Hair follicle dermal papilla cell (primary cell): ENCODE results near the gene FAAP20. TPM values are rescaled to one million over a fixed set of nuclear protein-coding genes. Genes with fewer than 3 reads are reported as not detected.

ENCODE experiments used
- total RNA-seq: library from RNA; depleted of rRNA; stranded (reverse); fragments of >200 nt; gene quantifications from 2 replicates; pipeline ENCODE4 v1.2.3, GENCODE V29; 2012

FAAP20 gene, protein sequence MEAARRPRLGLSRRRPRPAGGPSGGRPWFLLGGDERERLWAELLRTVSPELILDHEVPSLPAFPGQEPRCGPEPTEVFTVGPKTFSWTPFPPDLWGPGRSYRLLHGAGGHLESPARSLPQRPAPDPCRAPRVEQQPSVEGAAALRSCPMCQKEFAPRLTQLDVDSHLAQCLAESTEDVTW
- total RNA-seq = 24.4 and 24.7 TPM in 2 replicates

DNA sequence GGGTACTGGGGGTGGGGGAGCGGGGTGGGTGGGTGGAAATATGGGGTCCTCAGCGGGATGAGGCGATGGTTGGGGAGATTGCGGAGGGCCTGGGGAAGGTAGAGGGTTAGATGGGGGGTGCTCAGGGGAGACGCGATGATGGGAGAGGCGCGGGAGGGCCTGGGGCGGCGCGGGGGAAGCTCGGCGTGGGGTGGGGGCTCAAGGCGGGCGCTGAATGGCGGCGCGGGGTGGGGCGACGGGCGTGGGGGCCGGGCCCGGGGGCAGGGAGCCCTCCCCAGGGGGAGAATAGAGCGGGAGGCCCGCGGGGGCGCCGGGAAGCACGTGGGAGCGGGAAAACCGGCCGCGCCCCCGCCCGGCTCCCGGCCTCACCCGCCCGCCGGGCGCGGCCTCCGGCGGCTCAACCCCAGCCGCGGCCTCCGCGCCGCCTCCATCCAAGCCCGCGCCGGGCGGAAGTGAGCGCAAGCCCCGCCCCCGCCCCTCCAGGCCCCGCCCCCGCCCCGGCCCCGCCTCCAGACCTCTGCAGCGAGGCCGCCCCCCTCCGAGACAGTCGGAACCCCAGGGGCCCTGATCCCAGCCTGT is at the start of gene FAAP20:
TSS of gene FAAP20 (minus strand) at position 454 of the 579 bp plus-strand sequence. CDS start at position 431, 23 bp downstream.

DNA sequence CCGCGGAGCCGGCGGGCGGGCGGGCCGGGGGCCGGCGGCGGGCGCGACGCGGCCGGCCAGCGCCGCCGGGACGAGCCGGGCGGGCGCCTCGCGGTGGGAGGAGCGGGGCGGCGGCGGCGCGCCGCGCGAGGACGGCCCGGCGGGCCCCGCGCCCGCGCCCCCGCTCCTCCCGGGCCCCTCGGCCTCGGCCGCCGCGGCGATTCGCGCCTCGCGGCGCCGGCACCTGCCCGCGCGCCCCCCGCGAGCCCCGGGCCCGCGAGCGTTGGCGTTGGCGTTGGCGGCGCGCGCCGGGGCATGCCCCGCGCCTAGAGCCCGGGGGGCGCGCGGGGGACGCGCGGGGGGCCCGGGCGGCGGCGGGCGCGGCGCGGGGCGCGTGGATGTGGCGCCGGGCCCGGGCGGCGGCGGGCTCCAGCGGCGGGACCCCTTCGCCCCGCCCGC is 33.6 kb upstream of the FAAP20 start, which contains the start of gene SKI:
TSS of gene SKI (plus strand) at position 163 of the 438 bp plus-strand sequence. CDS start 448 bp downstream, outside the sequence.

Other genes starting within 250 kb of the FAAP20 start
- gene CFAP74, start 191.0 kb downstream of the FAAP20 start, total RNA-seq = not detected in 2 replicates
- gene GABRD, start 175.4 kb downstream of the FAAP20 start, total RNA-seq = not detected in 2 replicates
- gene PRKCZ, start 144.4 kb downstream of the FAAP20 start, total RNA-seq = 0.97 and 1.1 TPM in 2 replicates
- 34.9 and 41.7 TPM in 2 replicates for gene SKI, start 33.5 kb upstream of the FAAP20 start, total RNA-seq
- 11.2 and 11.4 TPM in 2 replicates for gene MORN1, start 196.8 kb upstream of the FAAP20 start, total RNA-seq
- gene RER1, start 197.1 kb upstream of the FAAP20 start, total RNA-seq = 58.4 and 63.4 TPM in 2 replicates
- gene PEX10, start 217.8 kb upstream of the FAAP20 start, total RNA-seq = 40.2 and 43.4 TPM in 2 replicates